A549 (cell line): Measurements from ENCODE around the gene ELOVL3. TPM values are rescaled to one million over a fixed set of nuclear protein-coding genes. Genes with fewer than 3 reads are reported as not detected.

Source experiments
- ATAC-seq, 2 experiments: fragments of 200-7000 bp in 1 of 2; fragments of >200 bp in 1 of 2; cut with Nextera tagmentation in 1 of 2; cut with Tn5 transposase in 1 of 2; 3 replicates each; pipeline versions ENCODE4 v1.8.0 to v1.9.1; 2018 to 2020; ENCODE audit warnings: mild to moderate bottlenecking in 1 of 2, moderate library complexity in 1 of 2
- CTCF ChIA-PET: fragments of 300-600 bp; sonication (Branson Sonifier 250); formaldehyde crosslinking; extraction: SDS; loops from one replicate; lab custom pipeline; 2021; ENCODE audit warnings: antibody characterized with exemption, inconsistent platforms; lab: Yijun Ruan, JAX
- POLR2A ChIA-PET: fragments of 350-600 bp; formaldehyde crosslinking; extraction: SDS; loops from one replicate; lab custom pipeline; 2021; ENCODE audit warnings: antibody characterized with exemption, inconsistent platforms; lab: Yijun Ruan, JAX
- DNase-seq, 2 experiments: peaks; one replicate each; pipeline versions ENCODE4 v3.0.0 to v3.0.0-alpha.2; 2011 to 2016; ENCODE audit warnings: low read depth in 1 of 2, low spot score in 1 of 2
- FAIRE-seq: peaks from 2 replicates; lab custom pipeline; 2011; peaks lifted over from hg19 to GRCh38; lab: Jason Lieb, UNC
- H3K27ac ChIP-seq, 2 experiments: fragments of >200 bp; sonication (Bioruptor Twin); formaldehyde crosslinking; 3 replicates each; pipeline ENCODE4 v1.5.1; 2016 to 2017
- H3K4me1 ChIP-seq: fragments of >200 bp; sonication (Bioruptor Twin); formaldehyde crosslinking; 3 replicates; pipeline ENCODE4 v1.6.1; 2016
- H3K4me2 ChIP-seq: fragments of >200 bp; sonication (Bioruptor Twin); formaldehyde crosslinking; 3 replicates; pipeline ENCODE4 v1.6.1; 2016
- H3K4me3 ChIP-seq: fragments of >200 bp; sonication (Bioruptor Twin); formaldehyde crosslinking; 3 replicates; pipeline ENCODE4 v1.5.1; 2016
- H3K9me3 ChIP-seq: fragments of >200 bp; sonication (Bioruptor Twin); formaldehyde crosslinking; 3 replicates; pipeline ENCODE4 v1.6.1; 2016
- BHLHE40 ChIP-seq: IDR thresholded peaks from 2 replicates; pipeline ENCODE4 v1.6.1; 2012; ENCODE audit warnings: low read depth, low read length, inconsistent platforms
- CBX2 ChIP-seq: fragments of 200-600 bp; sonication (generic); IDR thresholded peaks from 2 replicates; pipeline ENCODE4 v1.6.1; 2016; ENCODE audit warnings: low read depth, mild to moderate bottlenecking, borderline replicate concordance
- CBX8 ChIP-seq: fragments of 200-600 bp; sonication (generic); IDR thresholded peaks from 2 replicates; pipeline ENCODE4 v1.6.1; 2016
- CHD2 ChIP-seq: fragments of 150-350 bp; IDR thresholded peaks from 2 replicates; pipeline ENCODE4 v1.6.1; 2014; ENCODE audit warnings: low read length; ENCODE audit not compliant: partially characterized antibody
- CHD4 ChIP-seq: fragments of 200-600 bp; sonication (generic); IDR thresholded peaks from 2 replicates; pipeline ENCODE4 v1.6.1; 2016; ENCODE audit warnings: antibody characterized with exemption, mild to moderate bottlenecking, borderline replicate concordance
- FOSB ChIP-seq: fragments of 250-450 bp; sonication (Bioruptor Pico); IDR thresholded peaks from 2 replicates; pipeline ENCODE4 v1.5.0; 2020; ENCODE audit warnings: mild to moderate bottlenecking, moderate library complexity
- FOSL2 ChIP-seq, 2 experiments: fragments of 450-650 bp in 1 of 2; fragments of >200 bp in 1 of 2; sonication (Bioruptor Twin) in 1 of 2; formaldehyde crosslinking; IDR thresholded peaks; 2 replicates each; pipeline versions ENCODE4 v1.5.0 to v1.6.1; 2016 to 2020; ENCODE audit warnings: mild to moderate bottlenecking in 1 of 2, moderate library complexity in 1 of 2
- GATA3 ChIP-seq: IDR thresholded peaks from 2 replicates; pipeline ENCODE4 v1.6.1; 2012; ENCODE audit warnings: borderline replicate concordance
- HOXA7 ChIP-seq: fragments of 250-450 bp; sonication (Bioruptor Pico); IDR thresholded peaks from 2 replicates; pipeline ENCODE4 v1.5.0; 2020; ENCODE audit warnings: mild to moderate bottlenecking, moderate library complexity
- KDM1A ChIP-seq: fragments of 200-600 bp; sonication (generic); IDR thresholded peaks from 2 replicates; pipeline ENCODE4 v1.6.1; 2016; ENCODE audit warnings: low read depth, mild to moderate bottlenecking
- KDM5A ChIP-seq: fragments of 200-600 bp; sonication (generic); IDR thresholded peaks from 2 replicates; pipeline ENCODE4 v1.6.1; 2016; ENCODE audit warnings: antibody characterized with exemption, mild to moderate bottlenecking
- NR3C1 ChIP-seq: fragments of >200 bp; sonication (Bioruptor Twin); formaldehyde crosslinking; IDR thresholded peaks from 3 replicates; pipeline ENCODE4 v1.6.1; 2017
- PHF8 ChIP-seq: fragments of 200-600 bp; sonication (generic); IDR thresholded peaks from 2 replicates; pipeline ENCODE4 v1.6.1; 2016; ENCODE audit warnings: low read depth, mild to moderate bottlenecking, antibody characterized with exemption, moderate library complexity, borderline replicate concordance
- POLR2A ChIP-seq: IDR thresholded peaks from 2 replicates; pipeline ENCODE4 v1.6.1; 2012; ENCODE audit warnings: mild to moderate bottlenecking, low read length
- RARB ChIP-seq: fragments of 250-450 bp; sonication (Bioruptor Pico); IDR thresholded peaks from 2 replicates; pipeline ENCODE4 v1.8.0; 2021; ENCODE audit warnings: mild to moderate bottlenecking, moderate library complexity
- RCOR1 ChIP-seq: fragments of 150-350 bp; IDR thresholded peaks from 2 replicates; pipeline ENCODE4 v1.6.1; 2014; ENCODE audit warnings: antibody characterized with exemption, low read length, low read depth
- RNF2 ChIP-seq: fragments of 200-600 bp; sonication (generic); IDR thresholded peaks from 2 replicates; pipeline ENCODE4 v1.6.1; 2016; ENCODE audit warnings: low read depth, mild to moderate bottlenecking, antibody characterized with exemption, moderate library complexity, borderline replicate concordance
- SMC3 ChIP-seq: fragments of >200 bp; sonication (Bioruptor Twin); formaldehyde crosslinking; IDR thresholded peaks from 3 replicates; pipeline ENCODE4 v1.6.1; 2018; ENCODE audit warnings: inconsistent platforms
- ZC3H11A ChIP-seq: fragments of 450-650 bp; IDR thresholded peaks from 2 replicates; pipeline ENCODE4 v1.6.1; 2014; ENCODE audit warnings: antibody characterized with exemption, mild to moderate bottlenecking
- ZNF302 ChIP-seq: fragments of 250-450 bp; sonication (Bioruptor Pico); IDR thresholded peaks from 2 replicates; pipeline ENCODE4 v1.9.0; 2021; ENCODE audit warnings: inconsistent platforms, mild to moderate bottlenecking, moderate library complexity
- WGBS: methylation state at CpG from one replicate; pipeline ENCODE4 v1.1.6; 2017; ENCODE audit errors: missing lambda C conversion rate; 5-methylcytosine and 5-hydroxymethylcytosine counted together
- polyA plus RNA-seq, 4 experiments: library from polyadenylated mRNA; depleted of rRNA in 3 of 4; stranded (reverse); fragments of >200 nt; fragmentation: RNase III in 1 of 4; extraction: RNeasy Plus Mini Kit Qiagen cat#74134 plus additional on column Dnase treatment in 1 of 4; gene quantifications; 2 replicates in 3 of 4; 3 replicates in 1 of 4; pipeline ENCODE4 v1.2.3, GENCODE V29; 2011 to 2017
- TF ChIP-seq, protein P1 (sequence below): fragments of >200 bp; sonication (Bioruptor Twin); formaldehyde crosslinking; IDR thresholded peaks from 3 replicates; pipeline ENCODE4 v1.6.1; 2016
- TF ChIP-seq, protein P2 (sequence below): fragments of 250-450 bp; sonication (Bioruptor Pico); IDR thresholded peaks from 2 replicates; pipeline ENCODE4 v1.5.0; 2020; ENCODE audit warnings: low read depth, mild to moderate bottlenecking, moderate library complexity

The ELOVL3 gene
- polyA plus RNA-seq, 2 of the 4 experiments (the other 2 are of a cell fraction) = 0.22 to 0.53 TPM

DNA sequence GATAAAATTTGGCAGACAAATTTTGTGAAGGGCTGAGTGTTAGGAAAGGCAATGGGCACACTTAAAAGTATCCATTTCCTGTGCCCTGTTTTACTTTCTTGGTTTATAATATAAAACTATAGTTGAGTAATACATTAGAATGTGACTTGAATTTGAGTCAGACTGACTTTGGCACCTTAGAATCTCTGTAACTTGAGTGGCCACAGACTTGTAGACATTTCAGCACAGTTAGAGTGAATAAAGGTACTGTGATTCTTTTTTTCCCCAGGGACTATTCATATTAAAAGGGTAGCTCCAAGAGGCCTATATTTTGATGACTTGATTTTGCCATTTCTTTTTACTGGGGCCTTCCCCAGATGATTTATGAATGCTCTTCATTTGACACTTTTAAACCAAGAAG, 41.6 kb downstream of the ELOVL3 start:
- H3K4me1 ChIP-seq = no peaks in the 10 kb centered on the region
- no peaks in the 10 kb centered on the region for H3K9me3 ChIP-seq
- H3K27ac ChIP-seq = no peak overlapping the region
- DNase-seq (no peak), FAIRE-seq (no peak), ATAC-seq (no peak)
- CTCF ChIA-PET = interaction anchor here (1.1 to 5.4 kb wide), 6 partner anchors 12 to 84 kb away, joined by 3 to 39 read pairs (median 5); partner anchors contain the start of gene GBF1
- POLR2A ChIA-PET = interaction anchor here (0.6 kb wide), 1 partner anchor 37 kb away, joined by 3 read pairs; no protein-coding TSS in a partner anchor
- no peak for TF ChIP-seq ZNF302 (CRISPR knock-in tag)
- TF ChIP-seq SMC3 = no peak
- TF ChIP-seq CHD4 = no peak
- no peak for TF ChIP-seq RCOR1
- no peak for TF ChIP-seq GATA3
- TF ChIP-seq, all 56 proteins: peak for 0
- no peak overlapping the region for H3K4me3 ChIP-seq
- H3K4me2 ChIP-seq = no peak overlapping the region

DNA sequence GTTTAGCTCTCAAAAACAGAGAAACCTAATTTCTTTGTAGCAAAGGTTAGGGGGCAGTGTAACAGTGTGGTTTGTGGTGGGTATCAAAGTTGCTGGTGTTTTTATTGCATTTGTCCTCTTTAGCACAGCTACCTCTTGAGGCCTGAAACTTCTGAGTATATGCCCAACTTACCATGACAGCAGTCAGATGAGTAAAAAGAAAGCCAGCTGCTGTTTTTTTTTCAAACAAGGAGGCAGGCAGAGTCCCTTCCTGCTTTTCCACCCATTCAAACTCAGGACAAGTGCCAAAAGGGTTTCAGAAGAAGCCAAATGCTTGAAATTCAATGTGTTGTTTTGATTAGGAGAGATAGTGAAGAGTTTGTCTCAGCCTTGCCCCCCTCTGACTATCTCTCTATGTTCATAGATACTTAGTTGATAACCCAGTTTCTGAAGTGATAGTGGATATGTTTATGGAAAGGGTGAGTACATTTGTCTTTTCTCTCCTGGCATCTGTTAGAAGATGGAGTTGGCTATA, 42.3 kb downstream of the ELOVL3 start:
- ChIA-PET CTCF (interaction anchor here (1.1 to 5.4 kb wide), 4 partner anchors 11 to 83 kb away, joined by 3 to 39 read pairs (median 10); no protein-coding TSS in a partner anchor), POLR2A (no interaction called here)
- Histone ChIP-seq H3K4me3 (no peak overlapping the region), H3K27ac (no peak overlapping the region), H3K4me2 (no peak overlapping the region), H3K9me3 (no peaks in the 10 kb centered on the region), H3K4me1 (no peaks in the 10 kb centered on the region)
- TF ChIP-seq RNF2 (no peak), GATA3 (no peak), FOSB (CRISPR knock-in tag) (no peak), CBX8 (no peak), RARB (CRISPR knock-in tag) (no peak), KDM5A (no peak), PHF8 (no peak)
- ATAC-seq (no peak), DNase-seq (no peak), FAIRE-seq (no peak)

DNA sequence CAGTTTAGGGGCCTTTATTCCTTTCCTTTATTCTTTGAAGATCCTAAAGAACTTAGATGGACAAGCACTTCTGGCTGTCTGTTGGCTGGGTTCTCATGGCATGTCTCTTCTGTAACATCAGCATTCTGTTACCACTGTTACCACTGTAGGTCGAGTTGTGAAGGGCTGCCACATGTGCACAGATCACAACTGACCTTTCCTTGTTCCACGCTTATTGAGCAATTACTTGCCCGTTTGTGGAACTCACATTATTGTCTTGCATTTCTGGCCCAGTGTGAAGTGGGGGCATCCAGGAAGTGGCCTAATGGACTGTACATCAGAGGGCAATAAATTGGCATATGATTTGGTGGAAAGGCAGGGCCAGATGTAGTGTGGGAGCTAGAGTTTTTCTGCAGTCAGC, 42.9 kb downstream of the ELOVL3 start:
- no peak for TF ChIP-seq CHD2
- TF ChIP-seq, protein P1, sequence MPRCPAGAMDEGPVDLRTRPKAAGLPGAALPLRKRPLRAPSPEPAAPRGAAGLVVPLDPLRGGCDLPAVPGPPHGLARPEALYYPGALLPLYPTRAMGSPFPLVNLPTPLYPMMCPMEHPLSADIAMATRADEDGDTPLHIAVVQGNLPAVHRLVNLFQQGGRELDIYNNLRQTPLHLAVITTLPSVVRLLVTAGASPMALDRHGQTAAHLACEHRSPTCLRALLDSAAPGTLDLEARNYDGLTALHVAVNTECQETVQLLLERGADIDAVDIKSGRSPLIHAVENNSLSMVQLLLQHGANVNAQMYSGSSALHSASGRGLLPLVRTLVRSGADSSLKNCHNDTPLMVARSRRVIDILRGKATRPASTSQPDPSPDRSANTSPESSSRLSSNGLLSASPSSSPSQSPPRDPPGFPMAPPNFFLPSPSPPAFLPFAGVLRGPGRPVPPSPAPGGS = no peak
- no peak for TF ChIP-seq FOSL2 (IDR thresholded peaks at IDR 0.05)
- TF ChIP-seq FOSL2 (CRISPR knock-in tag; IDR thresholded peaks at IDR 0.05) = no peak
- TF ChIP-seq CBX2 = no peak
- no peak for TF ChIP-seq HOXA7 (CRISPR knock-in tag)
- TF ChIP-seq RCOR1 = no peak
- no peak for TF ChIP-seq POLR2A
- TF ChIP-seq GATA3 = no peak
- TF ChIP-seq NR3C1 = no peak
- TF ChIP-seq, protein P2, sequence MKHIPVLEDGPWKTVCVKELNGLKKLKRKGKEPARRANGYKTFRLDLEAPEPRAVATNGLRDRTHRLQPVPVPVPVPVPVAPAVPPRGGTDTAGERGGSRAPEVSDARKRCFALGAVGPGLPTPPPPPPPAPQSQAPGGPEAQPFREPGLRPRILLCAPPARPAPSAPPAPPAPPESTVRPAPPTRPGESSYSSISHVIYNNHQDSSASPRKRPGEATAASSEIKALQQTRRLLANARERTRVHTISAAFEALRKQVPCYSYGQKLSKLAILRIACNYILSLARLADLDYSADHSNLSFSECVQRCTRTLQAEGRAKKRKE = no peak
- TF ChIP-seq BHLHE40 = no peak
- TF ChIP-seq KDM1A = no peak
- TF ChIP-seq ZC3H11A = no peak
- TF ChIP-seq, all 56 proteins: peak for 0
- POLR2A ChIA-PET = no interaction called here
- H3K27ac ChIP-seq = no peak overlapping the region
- H3K9me3 ChIP-seq = no peaks in the 10 kb centered on the region
- CTCF ChIA-PET = interaction anchor here (1.3 to 5.4 kb wide), 3 partner anchors 21 to 83 kb away, joined by 3 to 39 read pairs (median 17); no protein-coding TSS in a partner anchor
- H3K4me1 ChIP-seq = no peaks in the 10 kb centered on the region
- no peak for DNase-seq
- H3K4me3 ChIP-seq = no peak overlapping the region
- ATAC-seq = no peak; a peak in 1 of 6 replicates
- no peak for FAIRE-seq
- WGBS = 50% methylated on average over 3 of the region's 3 CpGs
- H3K4me2 ChIP-seq = no peak overlapping the region
